Uterus (tissue), 2 donors: ENCODE results near the gene BRAT1.

Experiments
- POLR2A ChIP-seq, 2 donors: fragments of 450-650 bp; IDR thresholded peaks; one replicate each; pipeline ENCODE4 v1.6.1; 2016; ENCODE audit warnings: antibody characterized with exemption in 2 of 2, mild to moderate bottlenecking in 1 of 2, moderate library complexity in 1 of 2
- TF ChIP-seq, protein P1 (sequence below), 4 experiments: fragments of 200-600 bp in 2 of 4; fragments of 450-650 bp in 2 of 4; sonication (generic) in 2 of 4; IDR thresholded peaks; one replicate each; pipeline ENCODE4 v1.5.1; 2016 to 2019; ENCODE audit warnings: antibody characterized with exemption in 4 of 4, mild to moderate bottlenecking in 2 of 4, moderate library complexity in 1 of 4

DNA sequence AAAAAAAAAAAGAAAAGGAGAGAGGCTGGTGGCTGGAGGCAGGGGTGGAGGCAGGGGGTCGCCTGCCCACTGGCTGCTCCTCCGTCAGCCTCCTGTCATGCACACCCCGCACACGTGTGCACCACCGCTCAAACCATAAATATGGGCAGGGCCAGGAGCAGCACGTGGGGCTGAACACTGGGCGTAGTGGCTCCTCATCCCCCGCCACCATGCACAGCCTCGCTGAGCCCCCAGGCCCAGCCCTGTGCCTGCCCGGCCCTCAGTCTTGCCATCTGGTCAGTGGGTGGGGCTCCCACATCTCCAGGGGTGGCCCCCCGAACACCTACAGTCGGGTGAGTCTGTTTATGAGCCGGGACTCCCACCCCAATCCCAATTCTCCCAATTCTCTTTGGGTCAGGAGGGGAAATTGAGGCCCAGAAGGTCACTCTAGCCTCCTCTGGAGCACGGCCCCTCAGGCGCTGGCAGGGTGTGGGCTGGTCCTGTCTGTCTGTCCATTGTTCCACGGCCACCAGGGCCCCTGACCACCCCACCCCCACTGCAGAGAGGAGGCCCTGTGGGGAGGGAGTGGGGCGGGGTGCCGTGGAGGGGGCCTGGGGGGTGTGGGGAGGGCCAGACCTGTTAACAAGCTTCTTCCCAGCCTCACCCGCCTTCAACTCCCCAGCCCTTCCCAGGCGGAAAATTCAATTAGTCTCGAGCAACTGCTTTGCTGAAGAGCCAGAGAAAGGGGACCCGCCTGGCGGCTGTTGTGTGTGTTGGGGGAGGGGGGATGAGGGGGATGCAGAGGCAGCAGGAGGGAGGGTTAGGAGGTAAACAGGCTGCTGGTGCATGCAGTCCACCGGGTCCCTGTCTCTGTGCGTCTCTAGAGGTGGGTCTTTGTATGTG lies 59.7 kb downstream of the BRAT1 start:
- TF ChIP-seq, protein P1, sequence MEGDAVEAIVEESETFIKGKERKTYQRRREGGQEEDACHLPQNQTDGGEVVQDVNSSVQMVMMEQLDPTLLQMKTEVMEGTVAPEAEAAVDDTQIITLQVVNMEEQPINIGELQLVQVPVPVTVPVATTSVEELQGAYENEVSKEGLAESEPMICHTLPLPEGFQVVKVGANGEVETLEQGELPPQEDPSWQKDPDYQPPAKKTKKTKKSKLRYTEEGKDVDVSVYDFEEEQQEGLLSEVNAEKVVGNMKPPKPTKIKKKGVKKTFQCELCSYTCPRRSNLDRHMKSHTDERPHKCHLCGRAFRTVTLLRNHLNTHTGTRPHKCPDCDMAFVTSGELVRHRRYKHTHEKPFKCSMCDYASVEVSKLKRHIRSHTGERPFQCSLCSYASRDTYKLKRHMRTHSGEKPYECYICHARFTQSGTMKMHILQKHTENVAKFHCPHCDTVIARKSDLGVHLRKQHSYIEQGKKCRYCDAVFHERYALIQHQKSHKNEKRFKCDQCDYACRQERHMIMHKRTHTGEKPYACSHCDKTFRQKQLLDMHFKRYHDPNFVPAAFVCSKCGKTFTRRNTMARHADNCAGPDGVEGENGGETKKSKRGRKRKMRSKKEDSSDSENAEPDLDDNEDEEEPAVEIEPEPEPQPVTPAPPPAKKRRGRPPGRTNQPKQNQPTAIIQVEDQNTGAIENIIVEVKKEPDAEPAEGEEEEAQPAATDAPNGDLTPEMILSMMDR (IDR thresholded peaks at IDR 0.05) = no peak
- no peak for TF ChIP-seq POLR2A (IDR thresholded peaks at IDR 0.05)
